HEK293 (cell line): ENCODE results near the gene ZNF771.

Experiments
- CTCF ChIA-PET: fragments of 350-600 bp; formaldehyde crosslinking; extraction: SDS; loops from one replicate; lab custom pipeline; 2021; ENCODE audit warnings: antibody characterized with exemption; lab: Yijun Ruan, JAX
- POLR2A ChIA-PET: fragments of 300-600 bp; formaldehyde crosslinking; extraction: SDS; loops from one replicate; lab custom pipeline; 2020; ENCODE audit warnings: antibody characterized with exemption, inconsistent platforms; lab: Yijun Ruan, JAX
- H3K27ac ChIP-seq: fragments of 200-500 bp; sonication (Bioruptor generic); 2 replicates; pipeline ENCODE4 v1.5.1; 2014; ENCODE audit warnings: low read depth, low read length, control low read depth, inconsistent platforms; ENCODE audit errors: extremely low read depth
- H3K36me3 ChIP-seq, 2 experiments: fragments of 200-500 bp in 1 of 2; sonication (Bioruptor generic) in 1 of 2; 1 replicate in 1 of 2; 2 replicates in 1 of 2; pipeline ENCODE4 v1.5.1; 2014 to 2017; ENCODE audit warnings: inconsistent platforms in 2 of 2, low read length in 2 of 2; ENCODE audit not compliant: control insufficient read depth in 2 of 2, insufficient read depth in 1 of 2
- H3K4me1 ChIP-seq: fragments of 200-500 bp; sonication (Bioruptor generic); 2 replicates; pipeline ENCODE4 v1.5.1; 2014; ENCODE audit warnings: mild to moderate bottlenecking, low read length, inconsistent platforms; ENCODE audit not compliant: control insufficient read depth, insufficient read depth
- H3K4me3 ChIP-seq: 2 replicates; pipeline ENCODE4 v1.5.1; 2011; ENCODE audit warnings: low read depth, mild to moderate bottlenecking, control low read depth, low read length, moderate library complexity
- H3K9me3 ChIP-seq: fragments of 200-500 bp; sonication (Bioruptor generic); 2 replicates; pipeline ENCODE4 v1.5.1; 2014; ENCODE audit warnings: low read depth, low read length, inconsistent platforms; ENCODE audit not compliant: control insufficient read depth, insufficient read depth
- CTCF ChIP-seq: fragments of 450-650 bp; formaldehyde crosslinking; IDR thresholded peaks from 2 replicates; pipeline ENCODE4 v1.5.1; 2016; ENCODE audit warnings: missing biosample characterization, missing genetic modification characterization
- EGR2 ChIP-seq: fragments of 450-650 bp; formaldehyde crosslinking; IDR thresholded peaks from 2 replicates; pipeline ENCODE4 v1.5.1; 2016; ENCODE audit warnings: low read depth, missing biosample characterization, missing genetic modification characterization
- GLIS1 ChIP-seq: fragments of 450-650 bp; formaldehyde crosslinking; IDR thresholded peaks from 2 replicates; pipeline ENCODE4 v1.5.1; 2016; ENCODE audit warnings: missing biosample characterization, missing genetic modification characterization
- KLF1 ChIP-seq: fragments of 450-650 bp; formaldehyde crosslinking; IDR thresholded peaks from 2 replicates; pipeline ENCODE4 v1.5.1; 2016; ENCODE audit warnings: missing biosample characterization, missing genetic modification characterization
- PRDM10 ChIP-seq: fragments of 450-650 bp; formaldehyde crosslinking; IDR thresholded peaks from 2 replicates; pipeline ENCODE4 v1.5.1; 2016; ENCODE audit warnings: missing biosample characterization, missing genetic modification characterization
- SETDB1 ChIP-seq: IDR thresholded peaks from one replicate; pipeline ENCODE4 v1.6.1; 2017; ENCODE audit warnings: mild to moderate bottlenecking, low read length, moderate library complexity, mixed read lengths; ENCODE audit not compliant: insufficient read length
- WT1 ChIP-seq: fragments of 450-650 bp; formaldehyde crosslinking; IDR thresholded peaks from 2 replicates; pipeline ENCODE4 v1.5.1; 2016; ENCODE audit warnings: missing biosample characterization, missing genetic modification characterization
- ZBTB17 ChIP-seq: fragments of 450-650 bp; formaldehyde crosslinking; IDR thresholded peaks from 2 replicates; pipeline ENCODE4 v1.5.1; 2016; ENCODE audit warnings: missing biosample characterization, missing genetic modification characterization
- ZBTB20 ChIP-seq: fragments of 450-650 bp; formaldehyde crosslinking; IDR thresholded peaks from 2 replicates; pipeline ENCODE4 v1.5.1; 2016; ENCODE audit warnings: missing biosample characterization, missing genetic modification characterization
- ZBTB7A ChIP-seq: fragments of 450-650 bp; formaldehyde crosslinking; IDR thresholded peaks from 2 replicates; pipeline ENCODE4 v1.5.1; 2016; ENCODE audit warnings: low read depth, missing biosample characterization, missing genetic modification characterization
- ZFP37 ChIP-seq: fragments of 450-650 bp; formaldehyde crosslinking; IDR thresholded peaks from 2 replicates; pipeline ENCODE4 v1.5.1; 2016; ENCODE audit warnings: missing biosample characterization, missing genetic modification characterization
- ZIC2 ChIP-seq: fragments of 450-650 bp; formaldehyde crosslinking; IDR thresholded peaks from 2 replicates; pipeline ENCODE4 v1.5.1; 2016; ENCODE audit warnings: missing biosample characterization, missing genetic modification characterization
- ZNF146 ChIP-seq: fragments of 450-650 bp; formaldehyde crosslinking; IDR thresholded peaks from 2 replicates; pipeline ENCODE4 v1.5.1; 2016; ENCODE audit warnings: missing biosample characterization, missing genetic modification characterization
- ZNF174 ChIP-seq: fragments of 450-650 bp; formaldehyde crosslinking; IDR thresholded peaks from 2 replicates; pipeline ENCODE4 v1.5.0; 2017; ENCODE audit warnings: missing biosample characterization, mild to moderate bottlenecking, missing genetic modification characterization
- ZNF175 ChIP-seq: fragments of 450-650 bp; formaldehyde crosslinking; IDR thresholded peaks from 2 replicates; pipeline ENCODE4 v1.5.1; 2016; ENCODE audit warnings: missing biosample characterization, missing genetic modification characterization
- ZNF2 ChIP-seq: fragments of 450-650 bp; formaldehyde crosslinking; IDR thresholded peaks from 2 replicates; pipeline ENCODE4 v1.5.1; 2016; ENCODE audit warnings: missing biosample characterization, missing genetic modification characterization
- ZNF248 ChIP-seq: fragments of 450-650 bp; formaldehyde crosslinking; IDR thresholded peaks from 2 replicates; pipeline ENCODE4 v1.5.1; 2017; ENCODE audit warnings: missing biosample characterization, missing genetic modification characterization
- ZNF26 ChIP-seq: fragments of 450-650 bp; formaldehyde crosslinking; IDR thresholded peaks from 2 replicates; pipeline ENCODE4 v1.5.1; 2016; ENCODE audit warnings: missing biosample characterization, missing genetic modification characterization
- ZNF335 ChIP-seq: fragments of 450-650 bp; formaldehyde crosslinking; conservative IDR thresholded peaks from 2 replicates; pipeline ENCODE4 v1.5.1; 2016; ENCODE audit warnings: missing biosample characterization, missing genetic modification characterization
- ZNF366 ChIP-seq: fragments of 450-650 bp; formaldehyde crosslinking; conservative IDR thresholded peaks from 2 replicates; pipeline ENCODE4 v1.5.1; 2016; ENCODE audit warnings: missing biosample characterization, missing genetic modification characterization
- ZNF398 ChIP-seq: fragments of 450-650 bp; formaldehyde crosslinking; IDR thresholded peaks from 2 replicates; pipeline ENCODE4 v1.5.1; 2017; ENCODE audit warnings: missing biosample characterization, missing genetic modification characterization
- ZNF473 ChIP-seq: fragments of 450-650 bp; formaldehyde crosslinking; IDR thresholded peaks from 2 replicates; pipeline ENCODE4 v1.5.1; 2017; ENCODE audit warnings: missing biosample characterization, missing genetic modification characterization
- ZNF514 ChIP-seq: fragments of 450-650 bp; formaldehyde crosslinking; IDR thresholded peaks from 2 replicates; pipeline ENCODE4 v1.5.1; 2016; ENCODE audit warnings: missing biosample characterization, missing genetic modification characterization
- ZNF623 ChIP-seq: fragments of 450-650 bp; formaldehyde crosslinking; IDR thresholded peaks from 2 replicates; pipeline ENCODE4 v1.5.1; 2016; ENCODE audit warnings: missing biosample characterization, missing genetic modification characterization
- ZNF843 ChIP-seq: fragments of 450-650 bp; formaldehyde crosslinking; IDR thresholded peaks from 2 replicates; pipeline ENCODE4 v1.5.1; 2016; ENCODE audit warnings: missing biosample characterization, missing genetic modification characterization
- ZSCAN5A ChIP-seq: fragments of 450-650 bp; formaldehyde crosslinking; IDR thresholded peaks from 2 replicates; pipeline ENCODE4 v1.5.1; 2016; ENCODE audit warnings: missing biosample characterization, missing genetic modification characterization

Gene ZNF771

GRCh38 chr16:30445408-30446202, 38.2 kb downstream of the ZNF771 start, which contains the start of gene SEPHS2 (continued):
- TF ChIP-seq ZNF398 (0 out of 2 replicates have a peak, but pooled peaks have one; percentile 18), SETDB1 (peak; percentile 81), ZNF335 (tag by site-specific recombination) (peak; percentile 98), GLIS1 (tag by site-specific recombination) (peak; percentile 84), CTCF (tag by site-specific recombination) (peak; percentile 93), KLF1 (tag by site-specific recombination) (no peak), ZNF174 (tag by site-specific recombination) (no peak), WT1 (tag by site-specific recombination) (no peak)
- TF ChIP-seq, all 188 proteins: peak for 60

- Histone ChIP-seq H3K4me1 (peaks cover 3% of the 10 kb centered on the region; the same call in 1 of the 2 replicates), H3K9me3 (no peaks in the 10 kb centered on the region), H3K36me3 (peaks cover 0 to 22% of the 10 kb centered on the region in 2 experiments; a peak in 2 of 3 replicates), H3K27ac (peak overlapping the region; percentile 13; the same call in 1 of the 2 replicates), H3K4me3 (peak overlapping the region; percentile 79)
- ChIA-PET CTCF (interaction anchor here (0.6 to 3.8 kb wide), 7 partner anchors 9 to 183 kb away, joined by 3 to 21 read pairs (median 3); partner anchors contain the start of gene DCTPP1), POLR2A (interaction anchor here (0.6 to 1.5 kb wide), 2 partner anchors 83 to 164 kb away, joined by 3 to 5 read pairs; partner anchors contain the start of gene ZNF689)
- TF ChIP-seq EGR2 = no peak
- no peak for TF ChIP-seq ZNF248 (tag by site-specific recombination)
- no peak for TF ChIP-seq ZSCAN5A (tag by site-specific recombination)
- no peak for TF ChIP-seq ZNF175 (tag by site-specific recombination)
- TF ChIP-seq ZBTB7A (tag by site-specific recombination) = no peak
- TF ChIP-seq ZIC2 (tag by site-specific recombination) = no peak
- TF ChIP-seq ZNF2 (tag by site-specific recombination) = 0 out of 2 replicates have a peak, but pooled peaks have one; percentile 4
- TF ChIP-seq ZNF514 (tag by site-specific recombination) = no peak
- TF ChIP-seq ZNF146 = no peak
- no peak for TF ChIP-seq ZNF623 (tag by site-specific recombination)
- TF ChIP-seq ZBTB17 = peak; percentile 38; the same call in 1 of the 2 replicates
- no peak for TF ChIP-seq ZFP37 (tag by site-specific recombination)
- no peak for TF ChIP-seq ZNF366 (tag by site-specific recombination)
- TF ChIP-seq ZNF843 (tag by site-specific recombination) = no peak
- TF ChIP-seq PRDM10 = 0 out of 2 replicates have a peak, but pooled peaks have one; percentile 34
- TF ChIP-seq KLF1 (tag by site-specific recombination) = no peak
- TF ChIP-seq ZBTB20 (tag by site-specific recombination) = no peak
- TF ChIP-seq ZNF26 (tag by site-specific recombination) = peak; percentile 16; the same call in 1 of the 2 replicates
- TF ChIP-seq ZNF473 (tag by site-specific recombination) = no peak
Observed at GRCh38 chr16:30446203-30446595, 38.8 kb downstream of the ZNF771 start.
